ENCODE data around the gene LIN7B.

LIN7B gene

DNA sequence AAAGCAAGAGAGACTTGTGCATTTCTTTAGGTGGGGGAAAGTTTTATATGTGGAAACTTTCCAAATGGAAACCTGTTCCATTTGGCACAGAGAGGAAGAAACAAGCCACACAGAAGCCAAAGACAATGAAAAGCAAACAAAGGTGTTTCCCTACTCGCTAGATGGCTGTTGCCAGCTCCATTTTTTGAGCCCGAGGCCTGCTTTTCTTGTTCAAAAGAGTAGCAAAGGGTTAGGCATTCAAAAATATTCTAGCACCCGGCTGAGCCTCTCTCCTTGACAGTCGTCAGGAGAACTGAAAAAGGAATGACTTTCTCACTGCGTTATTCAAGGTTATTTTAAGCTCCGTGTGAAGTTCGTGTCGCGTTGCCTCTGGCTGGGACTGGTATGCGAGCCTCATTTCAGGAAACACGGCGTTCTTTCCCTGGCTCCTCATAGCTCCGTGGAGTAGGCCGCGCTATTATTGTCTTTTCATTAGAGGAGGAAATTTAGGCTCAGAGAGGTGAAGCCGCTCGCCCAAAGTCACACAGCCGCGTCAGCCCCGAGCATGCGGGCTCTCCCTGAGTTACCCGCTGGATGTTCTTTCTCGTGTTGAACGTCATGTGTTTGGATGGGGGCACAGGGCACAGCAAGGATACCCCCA, 51.1 kb downstream of the LIN7B start:
- DNase-seq (ENCODE audit: low read depth in 3 of 3): no peak

DNA sequence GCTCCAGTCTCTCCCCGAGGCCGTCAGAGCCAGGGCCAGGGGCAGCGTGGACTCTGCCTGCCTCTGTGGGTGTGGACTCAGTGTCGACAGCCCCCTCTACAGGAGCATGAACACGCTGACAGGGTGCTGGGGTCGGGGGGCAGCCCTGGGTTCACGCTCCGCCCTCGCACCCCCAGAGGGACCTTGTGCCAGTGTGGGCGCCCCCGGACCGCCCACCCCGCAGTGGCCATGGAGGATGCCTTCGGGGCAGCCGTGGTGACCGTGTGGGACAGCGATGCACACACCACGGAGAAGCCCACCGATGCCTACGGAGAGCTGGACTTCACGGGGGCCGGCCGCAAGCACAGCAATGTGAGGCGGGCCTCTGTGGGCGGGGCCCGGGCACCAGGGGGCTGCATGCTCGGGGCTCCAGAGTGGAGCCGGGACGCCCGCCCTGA, 51.7 kb downstream of the LIN7B start:
- DNase-seq (ENCODE audit: low read depth in 3 of 3): no peak

DNA sequence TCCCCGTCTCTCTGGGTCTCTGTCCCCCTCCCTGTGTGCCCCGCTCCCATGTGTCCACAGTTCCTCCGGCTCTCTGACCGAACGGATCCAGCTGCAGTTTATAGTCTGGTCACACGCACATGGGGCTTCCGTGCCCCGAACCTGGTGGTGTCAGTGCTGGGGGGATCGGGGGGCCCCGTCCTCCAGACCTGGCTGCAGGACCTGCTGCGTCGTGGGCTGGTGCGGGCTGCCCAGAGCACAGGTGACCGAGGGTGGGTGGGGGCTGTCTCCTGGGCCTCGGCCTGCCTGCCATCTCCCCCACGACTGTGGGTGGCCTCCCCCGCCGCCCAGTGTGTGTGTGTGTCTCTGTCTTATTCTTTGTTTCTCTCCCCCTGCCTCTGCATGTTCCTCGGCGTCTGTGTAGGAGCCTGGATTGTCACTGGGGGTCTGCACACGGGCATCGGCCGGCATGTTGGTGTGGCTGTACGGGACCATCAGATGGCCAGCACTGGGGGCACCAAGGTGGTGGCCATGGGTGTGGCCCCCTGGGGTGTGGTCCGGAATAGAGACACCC, 53.8 kb downstream of the LIN7B start:
- no peak for DNase-seq (ENCODE audit: low read depth in 3 of 3)
